ENCODE data around the gene MARCHF7. TPM values are rescaled to one million over a fixed set of nuclear protein-coding genes. Genes with fewer than 3 reads are reported as not detected.
"Not testable (repeated sequence)": the region's sequence is repeated elsewhere in the genome, so short reads cannot be mapped to it uniquely, and the experiment has no call there.

The MARCHF7 gene
- total RNA-seq, 1 donor from 2014 or later, result 116 TPM

DNA sequence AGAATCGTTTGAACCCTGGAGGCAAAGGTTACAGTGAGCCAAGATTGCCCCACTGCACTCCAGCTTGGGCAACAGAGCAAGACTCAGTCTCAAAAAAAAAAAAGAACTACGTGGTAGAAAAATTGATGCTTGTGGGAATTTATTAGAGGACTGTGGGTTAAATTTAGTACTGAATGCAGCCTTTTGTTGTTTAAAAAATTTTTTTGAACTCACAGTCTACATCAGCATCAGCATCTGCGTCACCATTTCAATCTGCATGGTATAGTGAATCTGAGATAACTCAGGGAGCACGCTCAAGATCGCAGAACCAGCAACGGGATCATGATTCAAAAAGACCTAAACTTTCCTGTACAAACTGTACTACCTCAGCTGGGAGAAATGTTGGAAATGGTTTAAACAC is 30.5 kb downstream of the MARCHF7 start:
- no peak overlapping the region for H3K4me3 ChIP-seq
- DNase-seq (ENCODE audit: extremely low spot score in 2 of 2), result no peak
- H3K27me3 ChIP-seq, result no peaks in the 10 kb centered on the region
- peaks cover 18% of the 10 kb centered on the region for H3K4me1 ChIP-seq
- TF ChIP-seq POLR2AphosphoS5 (IDR thresholded peaks at IDR 0.05; ENCODE audit: insufficient read depth in 1 of 2, low read depth in 1 of 2) (no peak), POLR2A (IDR thresholded peaks at IDR 0.05) (no peak)
- TF ChIP-seq, protein P1, sequence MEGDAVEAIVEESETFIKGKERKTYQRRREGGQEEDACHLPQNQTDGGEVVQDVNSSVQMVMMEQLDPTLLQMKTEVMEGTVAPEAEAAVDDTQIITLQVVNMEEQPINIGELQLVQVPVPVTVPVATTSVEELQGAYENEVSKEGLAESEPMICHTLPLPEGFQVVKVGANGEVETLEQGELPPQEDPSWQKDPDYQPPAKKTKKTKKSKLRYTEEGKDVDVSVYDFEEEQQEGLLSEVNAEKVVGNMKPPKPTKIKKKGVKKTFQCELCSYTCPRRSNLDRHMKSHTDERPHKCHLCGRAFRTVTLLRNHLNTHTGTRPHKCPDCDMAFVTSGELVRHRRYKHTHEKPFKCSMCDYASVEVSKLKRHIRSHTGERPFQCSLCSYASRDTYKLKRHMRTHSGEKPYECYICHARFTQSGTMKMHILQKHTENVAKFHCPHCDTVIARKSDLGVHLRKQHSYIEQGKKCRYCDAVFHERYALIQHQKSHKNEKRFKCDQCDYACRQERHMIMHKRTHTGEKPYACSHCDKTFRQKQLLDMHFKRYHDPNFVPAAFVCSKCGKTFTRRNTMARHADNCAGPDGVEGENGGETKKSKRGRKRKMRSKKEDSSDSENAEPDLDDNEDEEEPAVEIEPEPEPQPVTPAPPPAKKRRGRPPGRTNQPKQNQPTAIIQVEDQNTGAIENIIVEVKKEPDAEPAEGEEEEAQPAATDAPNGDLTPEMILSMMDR (IDR thresholded peaks at IDR 0.05), result no peak
- H3K27ac ChIP-seq, result no peak overlapping the region
- no peaks in the 10 kb centered on the region for H3K9me3 ChIP-seq
- H3K36me3 ChIP-seq, result peaks cover 4 to 32% of the 10 kb centered on the region in 2 donors
- intact Hi-C loops (cut with DNase I), result no loop called here

DNA sequence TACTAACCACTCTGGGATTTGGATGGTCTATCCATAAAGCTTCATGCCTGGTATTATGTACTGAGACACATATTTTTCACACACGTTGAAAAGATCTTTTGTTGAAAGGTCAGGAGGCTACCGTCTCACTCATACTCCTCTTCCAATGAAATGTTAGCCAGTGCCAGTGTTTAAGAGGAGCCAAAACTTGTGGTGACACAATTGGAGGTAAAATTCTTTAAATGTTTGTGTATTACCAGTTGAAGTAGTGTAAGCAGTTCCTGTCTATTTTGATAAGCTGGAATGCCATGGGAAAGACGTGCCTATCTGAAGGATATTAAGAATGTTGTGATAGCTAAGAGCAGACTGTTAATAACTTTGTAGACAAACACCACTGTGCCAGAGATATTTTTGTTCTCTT is 32.1 kb downstream of the MARCHF7 start:
- no peak for DNase-seq (ENCODE audit: extremely low spot score in 2 of 2)
- Histone ChIP-seq H3K9me3 (no peaks in the 10 kb centered on the region), H3K27me3 (no peaks in the 10 kb centered on the region), H3K4me1 (peaks cover 6% of the 10 kb centered on the region), H3K36me3 (peaks cover 4 to 34% of the 10 kb centered on the region in 2 donors), H3K27ac (no peak overlapping the region), H3K4me3 (no peak overlapping the region)
- intact Hi-C loops (cut with DNase I), result no loop called here
- TF ChIP-seq POLR2AphosphoS5 (IDR thresholded peaks at IDR 0.05; ENCODE audit: insufficient read depth in 1 of 2, low read depth in 1 of 2), result no peak

DNA sequence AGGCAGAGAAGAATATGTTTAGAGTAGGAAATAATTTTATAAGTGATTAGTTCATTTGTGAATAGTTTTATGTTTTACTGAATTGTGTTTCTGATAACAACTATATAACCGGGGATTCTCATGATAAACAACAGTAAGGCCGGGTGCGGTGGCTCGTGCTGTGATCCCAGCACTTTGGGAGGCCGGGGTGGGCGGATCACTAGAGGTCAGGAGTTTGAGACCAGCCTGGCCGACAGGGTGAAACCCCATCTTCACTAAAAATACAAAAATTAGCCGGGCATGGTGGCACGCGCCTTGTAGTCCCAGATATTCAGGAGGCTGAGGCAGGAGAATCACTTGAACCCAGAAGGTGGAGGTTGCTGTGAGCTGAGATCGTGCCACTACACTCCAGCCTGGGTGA is 32.9 kb downstream of the MARCHF7 start:
- H3K9me3 ChIP-seq; intact Hi-C loops (cut with DNase I); H3K27me3 ChIP-seq; H3K27ac ChIP-seq; H3K4me1 ChIP-seq; DNase-seq (ENCODE audit: extremely low spot score in 2 of 2); H3K4me3 ChIP-seq: not testable (repeated sequence)
- peaks cover under 1 to 43% of the 10 kb centered on the region in 2 donors for H3K36me3 ChIP-seq

DNA sequence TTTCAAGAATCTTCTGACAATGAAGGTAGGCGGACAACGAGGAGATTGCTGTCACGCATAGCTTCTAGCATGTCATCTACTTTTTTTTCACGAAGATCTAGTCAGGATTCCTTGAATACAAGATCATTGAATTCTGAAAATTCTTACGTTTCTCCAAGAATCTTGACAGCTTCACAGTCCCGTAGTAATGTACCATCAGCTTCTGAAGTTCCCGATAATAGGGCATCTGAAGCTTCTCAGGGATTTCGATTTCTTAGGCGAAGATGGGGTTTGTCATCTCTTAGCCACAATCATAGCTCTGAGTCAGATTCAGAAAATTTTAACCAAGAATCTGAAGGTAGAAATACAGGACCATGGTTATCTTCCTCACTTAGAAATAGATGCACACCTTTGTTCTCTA is 35.8 kb downstream of the MARCHF7 start:
- TF ChIP-seq, protein P1 (IDR thresholded peaks at IDR 0.05), result no peak
- TF ChIP-seq POLR2AphosphoS5 (IDR thresholded peaks at IDR 0.05; ENCODE audit: insufficient read depth in 1 of 2, low read depth in 1 of 2) (no peak), POLR2A (IDR thresholded peaks at IDR 0.05) (no peak)
- no peaks in the 10 kb centered on the region for H3K9me3 ChIP-seq
- no peaks in the 10 kb centered on the region for H3K27me3 ChIP-seq
- DNase-seq (ENCODE audit: extremely low spot score in 2 of 2), result no peak
- peaks cover 0 to 50% of the 10 kb centered on the region in 2 donors for H3K36me3 ChIP-seq
- H3K4me1 ChIP-seq, result peaks cover 8% of the 10 kb centered on the region
- intact Hi-C loops (cut with DNase I), result no loop called here
- no peak overlapping the region for H3K27ac ChIP-seq
- no peak overlapping the region for H3K4me3 ChIP-seq

DNA sequence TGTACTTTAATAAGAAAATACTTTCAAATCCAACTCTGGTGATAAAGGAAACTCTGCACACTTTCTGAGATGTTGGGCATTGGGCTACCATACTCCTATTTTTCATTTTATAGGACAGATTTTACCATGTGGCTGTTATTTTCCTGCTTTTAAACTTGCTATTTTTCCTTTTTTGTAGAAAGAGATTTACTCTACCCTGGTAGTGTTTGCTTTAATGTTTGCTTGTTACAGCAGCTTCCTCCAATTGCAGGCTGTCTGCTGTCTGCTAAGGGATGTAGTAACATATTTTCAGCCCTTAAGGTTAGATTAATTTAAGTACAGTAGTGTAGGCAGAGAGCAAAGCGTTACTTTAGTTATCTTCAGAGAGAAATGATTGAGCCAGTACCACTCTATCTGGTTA is 38.6 kb downstream of the MARCHF7 start:
- no peak for TF ChIP-seq POLR2AphosphoS5 (IDR thresholded peaks at IDR 0.05; ENCODE audit: insufficient read depth in 1 of 2, low read depth in 1 of 2)
- TF ChIP-seq, protein P1 (IDR thresholded peaks at IDR 0.05), result no peak
- TF ChIP-seq POLR2A (IDR thresholded peaks at IDR 0.05), result no peak
- Histone ChIP-seq H3K27me3 (no peaks in the 10 kb centered on the region), H3K4me3 (no peak overlapping the region), H3K36me3 (peaks cover 0 to 58% of the 10 kb centered on the region in 2 donors), H3K27ac (no peak overlapping the region), H3K9me3 (no peaks in the 10 kb centered on the region), H3K4me1 (peaks cover 19% of the 10 kb centered on the region)
- intact Hi-C loops (cut with DNase I), result no loop called here
- DNase-seq (ENCODE audit: extremely low spot score in 2 of 2), result no peak

DNA sequence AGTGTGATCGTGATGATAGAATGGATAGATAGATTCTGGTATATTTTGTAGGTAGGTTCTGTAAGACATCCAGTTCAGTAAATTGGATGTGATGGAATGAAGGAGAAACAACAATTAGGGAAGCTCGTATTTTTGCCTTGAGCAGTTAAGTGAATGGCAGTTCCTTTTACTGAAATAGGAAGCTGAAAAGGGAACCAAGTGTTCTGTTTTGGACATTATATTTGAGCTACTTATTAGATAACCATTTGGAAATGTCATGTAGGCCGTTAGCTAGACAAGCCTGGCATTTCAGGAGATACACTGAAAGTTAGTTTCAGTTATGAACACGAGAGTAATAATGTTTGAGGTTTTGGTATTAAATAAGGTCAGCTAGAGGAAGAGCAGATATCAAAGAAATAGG is 41.5 kb downstream of the MARCHF7 start:
- Histone ChIP-seq H3K36me3 (peaks cover 0 to 47% of the 10 kb centered on the region in 2 donors), H3K9me3 (no peaks in the 10 kb centered on the region), H3K4me3 (no peak overlapping the region), H3K27me3 (no peaks in the 10 kb centered on the region), H3K27ac (no peak overlapping the region), H3K4me1 (peaks cover 37% of the 10 kb centered on the region)
- intact Hi-C loops (cut with DNase I), result no loop called here
- no peak for DNase-seq (ENCODE audit: extremely low spot score in 2 of 2)
- TF ChIP-seq, protein P1 (IDR thresholded peaks at IDR 0.05), result no peak
- no peak for TF ChIP-seq POLR2A (IDR thresholded peaks at IDR 0.05)
- TF ChIP-seq POLR2AphosphoS5 (IDR thresholded peaks at IDR 0.05; ENCODE audit: insufficient read depth in 1 of 2, low read depth in 1 of 2), result no peak
